GM12801 (cell line): ENCODE results near the gene PRDX3.

Experiments
- TF ChIP-seq, protein P1 (sequence below): IDR thresholded peaks from one replicate; pipeline ENCODE4 v1.5.1; 2011; ENCODE audit warnings: control low read depth; ENCODE audit not compliant: insufficient read length; ENCODE audit errors: extremely low read depth

The PRDX3 gene

GRCh38 chr10:119190954-119191785 lies 12.6 kb upstream of the PRDX3 start:
- TF ChIP-seq, protein P1, sequence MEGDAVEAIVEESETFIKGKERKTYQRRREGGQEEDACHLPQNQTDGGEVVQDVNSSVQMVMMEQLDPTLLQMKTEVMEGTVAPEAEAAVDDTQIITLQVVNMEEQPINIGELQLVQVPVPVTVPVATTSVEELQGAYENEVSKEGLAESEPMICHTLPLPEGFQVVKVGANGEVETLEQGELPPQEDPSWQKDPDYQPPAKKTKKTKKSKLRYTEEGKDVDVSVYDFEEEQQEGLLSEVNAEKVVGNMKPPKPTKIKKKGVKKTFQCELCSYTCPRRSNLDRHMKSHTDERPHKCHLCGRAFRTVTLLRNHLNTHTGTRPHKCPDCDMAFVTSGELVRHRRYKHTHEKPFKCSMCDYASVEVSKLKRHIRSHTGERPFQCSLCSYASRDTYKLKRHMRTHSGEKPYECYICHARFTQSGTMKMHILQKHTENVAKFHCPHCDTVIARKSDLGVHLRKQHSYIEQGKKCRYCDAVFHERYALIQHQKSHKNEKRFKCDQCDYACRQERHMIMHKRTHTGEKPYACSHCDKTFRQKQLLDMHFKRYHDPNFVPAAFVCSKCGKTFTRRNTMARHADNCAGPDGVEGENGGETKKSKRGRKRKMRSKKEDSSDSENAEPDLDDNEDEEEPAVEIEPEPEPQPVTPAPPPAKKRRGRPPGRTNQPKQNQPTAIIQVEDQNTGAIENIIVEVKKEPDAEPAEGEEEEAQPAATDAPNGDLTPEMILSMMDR: no peak

- TF ChIP-seq, protein P1: no peak
Measured at GRCh38 chr10:119190353-119190752, 11.7 kb upstream of the PRDX3 start.

- TF ChIP-seq, protein P1: no peak
Measured at GRCh38 chr10:119189811-119190282, 11.2 kb upstream of the PRDX3 start.

DNA sequence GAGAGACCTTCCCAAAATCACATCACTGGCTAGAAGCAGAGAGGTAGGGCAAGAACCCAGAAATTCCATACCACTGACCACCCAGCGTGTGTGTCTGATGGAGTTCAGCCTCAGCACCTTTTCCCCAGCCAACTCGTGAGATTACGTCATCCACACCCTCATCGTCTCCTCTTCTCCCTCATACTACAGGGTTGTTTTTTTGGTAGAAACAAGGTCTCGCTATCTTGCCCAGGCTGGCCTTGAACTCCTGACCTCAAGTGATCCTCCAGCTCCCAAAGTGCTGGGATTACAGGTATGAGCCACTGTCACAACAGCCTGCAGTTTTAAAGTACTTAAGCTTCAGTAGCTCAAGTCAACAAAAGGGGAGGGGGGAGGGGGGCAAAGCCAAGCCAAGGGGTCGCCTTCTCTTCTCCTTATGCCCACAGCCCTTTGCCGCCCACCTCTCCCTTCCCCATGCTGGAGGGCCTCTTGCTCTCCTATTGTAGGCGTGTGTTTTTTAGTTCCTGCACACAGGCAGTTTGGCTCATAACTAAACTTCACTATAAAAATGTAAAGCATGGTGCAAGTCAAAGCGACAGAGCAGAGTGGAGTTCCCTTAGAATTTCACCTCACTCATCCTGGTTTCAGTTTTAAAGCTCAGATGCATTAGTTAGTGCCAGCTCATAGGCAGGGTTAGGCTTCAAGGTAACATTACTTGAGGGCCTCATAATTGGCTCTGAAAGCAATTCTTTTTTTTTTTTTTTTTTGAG lies 5.2 kb upstream of the PRDX3 start:
- TF ChIP-seq, protein P1: no peak

GRCh38 chr10:119177708-119178371 lies 772 bp downstream of the PRDX3 start:
- TF ChIP-seq, protein P1: no peak

DNA sequence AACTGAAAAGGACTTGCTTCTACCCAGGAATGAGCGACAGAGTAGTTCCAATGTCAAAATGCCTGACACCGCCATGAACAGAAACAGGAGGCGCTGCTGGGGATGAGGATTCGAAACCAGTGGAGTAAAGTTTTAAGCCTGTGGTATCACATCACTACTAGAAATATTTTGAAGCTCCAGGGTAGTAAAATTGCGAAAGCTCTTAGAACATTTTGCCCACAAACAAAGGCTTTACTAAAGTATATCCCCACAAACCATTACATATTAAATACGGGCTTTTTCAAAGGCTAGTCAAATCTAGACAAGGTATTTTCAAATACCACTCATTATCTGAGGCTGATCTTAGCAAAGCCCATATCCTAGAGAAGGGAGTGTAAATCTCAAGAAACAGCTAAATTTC lies 2.4 kb downstream of the PRDX3 start:
- TF ChIP-seq, protein P1: no peak

DNA sequence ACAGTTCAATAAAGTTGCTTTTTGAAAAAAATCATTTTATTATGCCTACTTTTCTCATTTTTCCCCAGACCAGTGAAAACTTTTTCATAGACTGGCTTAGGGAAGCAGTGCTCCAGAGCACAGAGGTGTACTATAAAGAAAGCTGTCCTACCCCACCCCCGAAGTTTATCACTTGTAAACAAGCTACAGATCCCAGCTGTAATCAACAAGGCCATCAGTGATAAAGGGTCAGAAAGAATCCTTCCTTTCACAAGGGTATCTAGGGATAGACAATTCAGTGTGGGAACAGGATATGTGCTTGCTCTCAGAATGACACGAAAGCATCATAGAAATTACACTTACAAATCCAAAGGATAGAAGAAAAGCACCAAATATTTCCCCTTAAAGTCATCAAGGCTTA lies 4.5 kb downstream of the PRDX3 start:
- TF ChIP-seq, protein P1: no peak
